ENCODE data around the gene ACOXL.

The ACOXL gene

GRCh38 chr2:111148925-111149324 lies 416.6 kb downstream of the ACOXL start:
- no peak for DNase-seq

GRCh38 chr2:111149882-111150455 lies 417.6 kb downstream of the ACOXL start:
- DNase-seq: no peak

GRCh38 chr2:111154758-111155157 lies 422.4 kb downstream of the ACOXL start:
- DNase-seq: no peak

GRCh38 chr2:111155610-111156009 lies 423.2 kb downstream of the ACOXL start:
- peak; percentile 48 for DNase-seq

- DNase-seq: no peak
Observed at GRCh38 chr2:111156529-111156928, 424.2 kb downstream of the ACOXL start.

- peak; percentile 67 for DNase-seq
Observed at GRCh38 chr2:111157071-111157661, 424.8 kb downstream of the ACOXL start.

- DNase-seq: peak; percentile 17
Observed at GRCh38 chr2:111157798-111158197, 425.4 kb downstream of the ACOXL start.

- no peak for DNase-seq
Observed at GRCh38 chr2:111159641-111160040, 427.3 kb downstream of the ACOXL start.

- DNase-seq: no peak
Observed at GRCh38 chr2:111160758-111161157, 428.4 kb downstream of the ACOXL start.

GRCh38 chr2:111161971-111162370 lies 429.6 kb downstream of the ACOXL start:
- DNase-seq: peak; percentile 14

- DNase-seq: no peak
Observed at GRCh38 chr2:111162718-111163331, 430.5 kb downstream of the ACOXL start.

- DNase-seq: no peak
Observed at GRCh38 chr2:111164078-111164477, 431.7 kb downstream of the ACOXL start.

- no peak for DNase-seq
Observed at GRCh38 chr2:111165084-111165483, 432.7 kb downstream of the ACOXL start.

- DNase-seq: no peak
Observed at GRCh38 chr2:111166115-111166514, 433.7 kb downstream of the ACOXL start.

GRCh38 chr2:111167076-111167862 lies 434.9 kb downstream of the ACOXL start:
- DNase-seq: no peak

GRCh38 chr2:111167863-111168162 lies 435.4 kb downstream of the ACOXL start:
- DNase-seq: no peak

Data from NCI-H345 (cell line).